HepG2 (cell line): Measurements from ENCODE around the gene FRMD6. TPM values are rescaled to one million over a fixed set of nuclear protein-coding genes. Genes with fewer than 3 reads are reported as not detected.

Experiments
- CSRNP2 ChIP-seq: sonication (generic); formaldehyde crosslinking; conservative IDR thresholded peaks from 2 replicates; pipeline ENCODE4 v1.8.0; 2022; ENCODE audit warnings: low read depth, missing genetic modification reagents
- DPF2 ChIP-seq: sonication (generic); formaldehyde crosslinking; IDR thresholded peaks from 2 replicates; pipeline ENCODE4 v1.4.0; 2020; ENCODE audit warnings: mild to moderate bottlenecking, low read depth, missing genetic modification reagents, borderline replicate concordance
- GTF3A ChIP-seq: sonication (generic); formaldehyde crosslinking; conservative IDR thresholded peaks from 2 replicates; pipeline ENCODE4 v1.4.0; 2020; ENCODE audit warnings: mild to moderate bottlenecking, missing genetic modification reagents
- KLF13 ChIP-seq: sonication (generic); formaldehyde crosslinking; IDR thresholded peaks from 2 replicates; pipeline ENCODE4 v1.4.0; 2020; ENCODE audit warnings: mild to moderate bottlenecking, missing genetic modification reagents
- NFE2L1 ChIP-seq: sonication (generic); formaldehyde crosslinking; IDR thresholded peaks from 2 replicates; pipeline ENCODE4 v1.4.0; 2020; ENCODE audit warnings: missing genetic modification reagents, mild to moderate bottlenecking, borderline replicate concordance
- POLR2A ChIP-seq, 2 experiments: IDR thresholded peaks; 2 replicates each; pipeline ENCODE4 v1.6.1; 2011; ENCODE audit warnings: low read depth in 2 of 2, low read length in 2 of 2, mild to moderate bottlenecking in 1 of 2, moderate library complexity in 1 of 2; ENCODE audit not compliant: insufficient read depth in 1 of 2
- PRDM10 ChIP-seq: sonication (generic); formaldehyde crosslinking; IDR thresholded peaks from 2 replicates; pipeline ENCODE4 v1.4.0; 2020; ENCODE audit warnings: low read depth, missing genetic modification reagents
- RBM39 ChIP-seq: fragments of 200-400 bp; formaldehyde crosslinking; IDR thresholded peaks from one replicate; pipeline ENCODE4 v1.6.1; 2018; ENCODE audit warnings: antibody characterized with exemption, mild to moderate bottlenecking, low read depth, low read length; ENCODE audit not compliant: poor library complexity, severe bottlenecking
- RCOR2 ChIP-seq: IDR thresholded peaks from 2 replicates; pipeline ENCODE4 v1.6.1; 2016; ENCODE audit warnings: missing biosample characterization, missing genetic modification reagents
- RXRB ChIP-seq: IDR thresholded peaks from 2 replicates; pipeline ENCODE4 v1.6.1; 2016; ENCODE audit warnings: borderline replicate concordance, missing genetic modification reagents, missing compliant biosample characterization
- SALL1 ChIP-seq: sonication (generic); formaldehyde crosslinking; IDR thresholded peaks from 2 replicates; pipeline ENCODE4 v1.8.0; 2022; ENCODE audit warnings: mild to moderate bottlenecking, missing genetic modification reagents
- XRCC5 ChIP-seq: fragments of 200-400 bp; formaldehyde crosslinking; optimal IDR thresholded peaks from 2 replicates; pipeline ENCODE3; 2017; ENCODE audit warnings: mild to moderate bottlenecking, low read length
- ZBTB20 ChIP-seq: sonication (generic); formaldehyde crosslinking; IDR thresholded peaks from 2 replicates; pipeline ENCODE4 v1.8.1; 2023; ENCODE audit warnings: missing genetic modification reagents, low read depth, mild to moderate bottlenecking, borderline replicate concordance
- ZBTB8A ChIP-seq: sonication (generic); formaldehyde crosslinking; IDR thresholded peaks from 2 replicates; pipeline ENCODE4 v1.4.0; 2020; ENCODE audit warnings: mild to moderate bottlenecking, low read depth, missing genetic modification reagents, borderline replicate concordance
- ZNF224 ChIP-seq: sonication (generic); formaldehyde crosslinking; IDR thresholded peaks from 2 replicates; pipeline ENCODE4 v1.5.0; 2020; ENCODE audit warnings: mild to moderate bottlenecking, missing genetic modification reagents
- ZNF251 ChIP-seq: sonication (generic); formaldehyde crosslinking; IDR thresholded peaks from 2 replicates; pipeline ENCODE4 v1.9.0; 2021; ENCODE audit warnings: mild to moderate bottlenecking, missing genetic modification reagents
- ZNF414 ChIP-seq: sonication (generic); formaldehyde crosslinking; IDR thresholded peaks from 2 replicates; pipeline ENCODE4 v1.5.0; 2020; ENCODE audit warnings: missing genetic modification reagents
- ZNF746 ChIP-seq: sonication (generic); formaldehyde crosslinking; IDR thresholded peaks from 2 replicates; pipeline ENCODE4 v1.8.0; 2022; ENCODE audit warnings: mild to moderate bottlenecking, missing genetic modification reagents
- ZNF878 ChIP-seq: sonication (generic); formaldehyde crosslinking; IDR thresholded peaks from 2 replicates; pipeline ENCODE4 v1.8.1; 2023; ENCODE audit warnings: mild to moderate bottlenecking, missing genetic modification reagents, moderate library complexity
- polyA plus RNA-seq, 8 experiments: library from polyadenylated mRNA; depleted of rRNA in 3 of 8; stranded (reverse) in 7 of 8; unstranded in 1 of 8; fragments of >200 nt; fragmentation: Illumina TruSeq in 4 of 8; extraction: Trizol in 4 of 8; gene quantifications; 2 replicates each; pipeline versions ENCODE4 v1.2.1 to v1.2.3, GENCODE V29; 2011 to 2016; ENCODE audit warnings: low read depth in 4 of 8, missing spikeins in 1 of 8, mixed read lengths in 1 of 8; ENCODE audit not compliant: insufficient read depth in 1 of 8
- total RNA-seq, 5 experiments: library from RNA; depleted of rRNA; stranded (reverse); fragments of >200 nt; fragmentation: Illumina TruSeq; extraction: Trizol; gene quantifications; 2 replicates each; pipeline ENCODE4 v1.2.3, GENCODE V29; 2016; ENCODE audit warnings: low read depth in 1 of 5
- TF ChIP-seq, protein P1 (sequence below): IDR thresholded peaks from 2 replicates; pipeline ENCODE4 v1.6.1; 2016; ENCODE audit warnings: missing biosample characterization, missing genetic modification reagents, low read depth

Gene FRMD6
- total and polyA plus RNA-seq, 2 of the 13 experiments (the other 11 are each of a cell fraction or from before 2014, with no cell fraction given): 2.4 to 5.4 TPM

DNA sequence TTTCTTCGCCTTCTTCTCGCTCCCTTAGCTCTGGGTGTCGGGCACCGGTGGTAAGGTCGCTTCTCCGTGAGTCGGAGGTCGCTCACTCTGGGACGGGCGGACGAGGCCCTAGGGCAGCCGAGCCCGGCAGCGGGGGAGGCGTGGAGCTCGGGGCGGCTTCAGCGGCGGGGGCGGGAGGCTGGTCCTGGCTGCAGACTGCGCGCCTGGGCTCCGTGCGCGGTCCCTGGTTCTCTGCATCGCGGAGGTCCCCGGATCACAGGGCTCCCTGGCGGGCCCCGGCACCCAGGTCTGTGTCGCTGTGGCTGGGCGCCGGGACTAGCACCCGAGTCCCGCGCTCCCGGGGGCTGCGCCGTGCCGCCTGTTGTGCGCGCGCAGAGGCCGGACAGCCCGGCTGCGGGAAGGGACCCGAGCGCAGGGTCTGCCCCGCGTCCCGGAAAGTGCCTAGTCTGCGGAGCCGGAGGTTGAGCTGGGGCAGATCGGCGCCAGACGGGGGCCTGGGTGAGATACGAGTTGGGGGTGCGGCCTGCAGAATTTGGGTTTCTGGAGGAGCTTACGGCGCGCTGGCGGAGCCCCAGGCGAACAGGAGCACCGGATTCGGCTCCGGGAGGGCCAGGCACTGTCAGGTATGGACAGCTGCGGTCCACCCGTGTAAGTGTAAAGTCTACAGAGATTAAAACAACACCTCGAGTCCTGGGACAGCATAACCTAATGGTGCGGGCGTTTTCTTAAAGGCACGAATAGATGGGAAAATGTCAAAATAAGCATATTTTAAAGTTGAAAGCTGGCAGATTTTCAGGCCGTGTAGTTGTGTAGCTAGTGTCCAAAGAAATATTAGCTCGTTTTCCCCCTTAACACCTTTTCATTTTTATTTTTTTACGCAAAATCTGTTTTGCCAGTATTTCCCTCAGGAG is 713 bp downstream of the FRMD6 start (continued):
- TF ChIP-seq CSRNP2 (CRISPR knock-in tag) (no peak), KLF13 (CRISPR knock-in tag) (no peak), NFE2L1 (CRISPR knock-in tag) (no peak), POLR2A (IDR thresholded peaks at IDR 0.05; ENCODE audit: insufficient read depth in 1 of 2, low read depth in 2 of 2, low read length in 2 of 2) (no peak), RCOR2 (CRISPR knock-in tag) (no peak), ZBTB8A (CRISPR knock-in tag) (no peak), ZBTB20 (CRISPR knock-in tag) (no peak), ZNF878 (CRISPR knock-in tag) (no peak), ZNF414 (CRISPR knock-in tag) (no peak), RXRB (CRISPR knock-in tag) (no peak), ZNF251 (CRISPR knock-in tag) (no peak), ZNF746 (CRISPR knock-in tag) (no peak), ZNF224 (CRISPR knock-in tag) (no peak), DPF2 (CRISPR knock-in tag) (no peak), GTF3A (CRISPR knock-in tag) (no peak), XRCC5 (no peak), RBM39 (no peak), PRDM10 (CRISPR knock-in tag) (no peak), SALL1 (CRISPR knock-in tag) (no peak)
- TF ChIP-seq, protein P1, sequence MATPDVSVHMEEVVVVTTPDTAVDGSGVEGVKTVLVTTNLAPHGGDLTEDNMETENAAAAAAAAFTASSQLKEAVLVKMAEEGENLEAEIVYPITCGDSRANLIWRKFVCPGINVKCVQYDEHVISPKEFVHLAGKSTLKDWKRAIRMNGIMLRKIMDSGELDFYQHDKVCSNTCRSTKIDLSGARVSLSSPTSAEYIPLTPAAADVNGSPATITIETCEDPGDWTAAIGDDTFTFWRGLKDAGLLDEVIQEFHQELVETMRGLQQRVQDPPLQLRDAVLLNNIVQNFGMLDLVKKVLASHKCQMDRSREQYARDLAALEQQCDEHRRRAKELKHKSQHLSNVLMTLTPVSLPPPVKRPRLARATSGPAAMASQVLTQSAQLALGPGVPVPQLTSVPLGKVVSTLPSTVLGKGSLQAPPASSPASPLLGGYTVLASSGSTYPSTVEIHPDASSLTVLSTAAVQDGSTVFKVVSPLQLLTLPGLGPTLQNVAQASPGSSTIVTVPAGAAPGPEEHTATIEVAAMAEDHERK (CRISPR knock-in tag): no peak
